Peyer's patch (tissue), 4 donors: ENCODE results near the gene CALD1. TPM values are rescaled to one million over a fixed set of nuclear protein-coding genes. Genes with fewer than 3 reads are reported as not detected.

Experiments used
- DNase-seq, 3 donors: peaks; one replicate each; pipeline ENCODE4 v3.0.0-alpha.2; 2017 to 2019
- H3K27ac ChIP-seq, 4 donors: fragments of 200-600 bp; sonication (generic); one replicate each; pipeline ENCODE4 v1.5.1; 2016 to 2019
- H3K27me3 ChIP-seq, 2 donors: fragments of 200-600 bp; sonication (generic); one replicate each; pipeline ENCODE4 v1.5.1; 2019
- H3K36me3 ChIP-seq, 3 donors: fragments of 200-600 bp; sonication (generic); one replicate each; pipeline ENCODE4 v1.5.1; 2016 to 2019
- H3K4me1 ChIP-seq, 4 donors: fragments of 200-600 bp; sonication (generic); one replicate each; pipeline ENCODE4 v1.5.1; 2016 to 2019
- H3K4me3 ChIP-seq, 4 donors: fragments of 200-600 bp; sonication (generic); 1 replicate in 3 of 4; 2 replicates in 1 of 4; pipeline ENCODE4 v1.5.1; 2016 to 2019; ENCODE audit warnings: mild to moderate bottlenecking in 1 of 4
- H3K9me3 ChIP-seq, 4 donors: fragments of 200-600 bp; sonication (generic); one replicate each; pipeline ENCODE4 v1.5.1; 2016 to 2019; ENCODE audit warnings: mild to moderate bottlenecking in 1 of 4
- POLR2A ChIP-seq, 2 donors: fragments of 450-650 bp; IDR thresholded peaks; one replicate each; pipeline ENCODE4 v1.5.1; 2017; ENCODE audit warnings: antibody characterized with exemption in 2 of 2, mild to moderate bottlenecking in 2 of 2, moderate library complexity in 2 of 2
- total RNA-seq, 4 donors: library from RNA; depleted of rRNA; stranded (reverse); fragments of >200 nt; gene quantifications; one replicate each; pipeline ENCODE4 v1.1.0, GENCODE V29; 2016
- TF ChIP-seq, protein P1 (sequence below), 6 experiments: fragments of 450-650 bp in 4 of 6; fragments of 200-600 bp in 2 of 6; sonication (generic) in 1 of 6; IDR thresholded peaks; one replicate each; pipeline ENCODE4 v1.5.1; 2017 to 2019; ENCODE audit warnings: antibody characterized with exemption in 6 of 6, mild to moderate bottlenecking in 3 of 6, moderate library complexity in 1 of 6

CALD1 gene
- total RNA-seq, 4 donors from 2014 or later, result 39.2 to 536 (median 83.1) TPM

DNA sequence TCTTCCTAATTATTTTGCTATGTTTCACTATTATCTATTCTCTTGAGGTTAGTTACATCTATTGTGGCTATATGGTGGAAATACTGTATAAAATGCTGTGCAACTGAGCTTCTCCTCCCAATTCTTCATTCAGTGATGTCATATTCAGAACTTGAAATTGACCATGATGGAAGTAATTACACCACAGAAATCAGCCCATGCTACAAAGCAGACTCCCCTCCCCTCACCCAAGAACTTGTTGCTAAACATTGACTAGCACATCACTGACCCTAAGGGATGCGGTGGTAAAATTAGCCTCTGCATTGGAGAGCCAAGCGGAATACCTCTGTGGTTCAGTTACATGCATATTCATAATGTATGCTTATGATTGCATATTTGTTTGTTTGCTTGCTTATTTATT, 8.8 kb downstream of the CALD1 start:
- Histone ChIP-seq H3K36me3 (no peaks in the 10 kb centered on the region), H3K4me3 (no peak overlapping the region), H3K27ac (peak overlapping the region in 2 of 4 donors; percentile 30 to 84), H3K27me3 (no peaks in the 10 kb centered on the region), H3K9me3 (no peaks in the 10 kb centered on the region), H3K4me1 (no peaks in the 10 kb centered on the region)
- no peak for DNase-seq
- no peak for TF ChIP-seq POLR2A (IDR thresholded peaks at IDR 0.05)
- TF ChIP-seq, protein P1, sequence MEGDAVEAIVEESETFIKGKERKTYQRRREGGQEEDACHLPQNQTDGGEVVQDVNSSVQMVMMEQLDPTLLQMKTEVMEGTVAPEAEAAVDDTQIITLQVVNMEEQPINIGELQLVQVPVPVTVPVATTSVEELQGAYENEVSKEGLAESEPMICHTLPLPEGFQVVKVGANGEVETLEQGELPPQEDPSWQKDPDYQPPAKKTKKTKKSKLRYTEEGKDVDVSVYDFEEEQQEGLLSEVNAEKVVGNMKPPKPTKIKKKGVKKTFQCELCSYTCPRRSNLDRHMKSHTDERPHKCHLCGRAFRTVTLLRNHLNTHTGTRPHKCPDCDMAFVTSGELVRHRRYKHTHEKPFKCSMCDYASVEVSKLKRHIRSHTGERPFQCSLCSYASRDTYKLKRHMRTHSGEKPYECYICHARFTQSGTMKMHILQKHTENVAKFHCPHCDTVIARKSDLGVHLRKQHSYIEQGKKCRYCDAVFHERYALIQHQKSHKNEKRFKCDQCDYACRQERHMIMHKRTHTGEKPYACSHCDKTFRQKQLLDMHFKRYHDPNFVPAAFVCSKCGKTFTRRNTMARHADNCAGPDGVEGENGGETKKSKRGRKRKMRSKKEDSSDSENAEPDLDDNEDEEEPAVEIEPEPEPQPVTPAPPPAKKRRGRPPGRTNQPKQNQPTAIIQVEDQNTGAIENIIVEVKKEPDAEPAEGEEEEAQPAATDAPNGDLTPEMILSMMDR (IDR thresholded peaks at IDR 0.05), result no peak

DNA sequence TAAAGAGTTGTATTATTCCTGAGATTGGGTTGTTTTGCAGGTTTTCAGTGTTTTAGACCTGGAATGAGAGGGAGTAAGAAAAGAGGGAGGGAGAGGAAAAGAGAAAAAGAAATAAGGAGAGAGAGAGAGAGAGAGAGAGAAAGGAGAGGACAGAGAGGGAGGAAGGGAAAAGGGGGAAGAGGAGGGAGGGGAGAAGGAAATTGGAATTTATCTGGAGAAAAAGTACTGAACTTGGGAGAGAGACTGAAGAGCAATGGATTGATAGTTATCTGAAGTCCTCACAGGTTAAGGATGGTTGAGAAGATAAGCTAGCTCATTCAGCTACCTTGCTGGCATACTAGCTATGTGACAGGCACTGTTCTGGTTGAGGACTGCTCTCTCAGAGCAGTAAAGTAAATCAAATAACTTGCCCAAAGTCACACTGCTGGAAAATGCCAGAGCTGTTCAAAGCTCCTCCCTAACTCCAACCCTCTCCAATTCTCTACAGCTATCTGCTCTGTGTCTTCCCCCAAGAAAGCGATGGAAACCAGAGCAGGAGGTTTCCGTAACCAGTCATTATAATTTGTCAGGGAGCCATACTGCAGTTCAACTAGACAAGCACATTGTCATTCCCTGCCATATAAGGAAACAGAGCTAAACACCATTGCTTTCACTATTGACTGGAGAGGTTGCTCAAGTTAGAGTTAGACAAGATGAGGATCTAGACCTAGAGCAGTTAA, 10.7 kb downstream of the CALD1 start:
- Histone ChIP-seq H3K4me3 (no peak overlapping the region), H3K4me1 (no peaks in the 10 kb centered on the region), H3K27me3 (no peaks in the 10 kb centered on the region), H3K9me3 (no peaks in the 10 kb centered on the region), H3K27ac (peak overlapping the region; percentile 3 to 84 (median 56)), H3K36me3 (no peaks in the 10 kb centered on the region)
- no peak for TF ChIP-seq POLR2A (IDR thresholded peaks at IDR 0.05)
- TF ChIP-seq, protein P1 (IDR thresholded peaks at IDR 0.05), result no peak
- no peak for DNase-seq

DNA sequence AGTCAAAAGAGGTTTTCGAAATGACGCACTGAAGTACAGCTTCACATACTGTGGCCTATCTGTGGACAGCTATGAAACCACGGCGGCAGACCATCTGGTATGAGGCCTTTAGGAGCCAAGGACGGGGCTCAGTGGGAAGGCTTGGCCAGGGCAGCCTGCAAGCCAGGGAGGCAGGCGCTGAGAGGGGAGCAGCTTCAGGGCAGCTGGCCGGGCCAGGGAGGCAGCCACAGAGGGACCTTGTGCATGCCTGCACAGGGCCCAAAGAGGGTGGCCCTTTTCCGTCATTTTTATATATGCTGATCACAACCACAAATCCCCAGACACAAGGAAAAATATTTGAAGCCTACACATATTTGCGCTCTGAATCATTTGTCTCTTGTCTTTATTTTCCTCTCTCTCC, 13.5 kb downstream of the CALD1 start:
- Histone ChIP-seq H3K4me1 (no peaks in the 10 kb centered on the region), H3K27ac (peak overlapping the region in 1 of 4 donors; percentile 59), H3K36me3 (no peaks in the 10 kb centered on the region), H3K9me3 (no peaks in the 10 kb centered on the region), H3K4me3 (no peak overlapping the region), H3K27me3 (no peaks in the 10 kb centered on the region)
- DNase-seq, result no peak
- no peak for TF ChIP-seq POLR2A (IDR thresholded peaks at IDR 0.05)
- TF ChIP-seq, protein P1 (IDR thresholded peaks at IDR 0.05), result no peak

DNA sequence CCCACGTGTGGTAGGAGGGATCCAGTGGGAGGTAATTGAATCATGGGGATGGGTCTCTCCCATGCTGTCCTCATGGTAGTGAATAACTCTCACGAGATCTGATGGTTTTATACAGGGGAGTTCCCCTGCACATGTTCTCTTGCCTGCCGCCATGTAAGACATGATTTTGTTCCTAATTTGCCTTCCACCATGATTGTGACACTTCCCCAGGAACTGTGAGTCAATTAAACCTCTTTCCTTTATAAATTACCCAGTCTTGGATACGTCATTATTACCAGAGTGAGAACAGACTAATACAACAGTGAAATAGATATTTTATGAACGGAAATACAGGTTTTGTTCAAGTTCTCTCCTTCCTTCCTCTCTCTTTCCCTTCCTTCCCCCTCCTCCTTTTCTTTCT, 15.8 kb downstream of the CALD1 start:
- H3K27me3 ChIP-seq, result no peaks in the 10 kb centered on the region
- no peak overlapping the region for H3K27ac ChIP-seq
- DNase-seq, result no peak
- H3K9me3 ChIP-seq, result no peaks in the 10 kb centered on the region
- H3K36me3 ChIP-seq, result no peaks in the 10 kb centered on the region
- no peak for TF ChIP-seq POLR2A (IDR thresholded peaks at IDR 0.05)
- TF ChIP-seq, protein P1 (IDR thresholded peaks at IDR 0.05), result no peak
- no peak overlapping the region for H3K4me3 ChIP-seq
- no peaks in the 10 kb centered on the region for H3K4me1 ChIP-seq

DNA sequence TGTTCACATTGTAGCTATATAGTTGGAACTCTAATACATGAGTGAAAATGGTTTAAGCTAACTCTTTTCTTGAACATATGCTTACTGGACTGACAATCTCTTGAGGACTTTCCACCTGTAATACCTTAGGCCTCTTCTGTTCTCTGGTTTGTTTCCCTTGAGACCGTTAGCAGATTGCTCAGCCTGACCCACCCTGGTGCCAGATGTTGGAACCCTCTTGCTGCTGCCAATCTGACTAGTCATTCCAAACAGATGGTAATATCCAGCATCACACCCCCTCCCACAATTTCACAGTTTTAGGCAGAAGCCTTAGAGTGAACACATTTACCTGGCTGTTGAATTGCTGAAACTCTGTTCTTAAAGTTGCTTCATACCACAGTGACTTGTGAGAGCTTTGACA, 18.7 kb downstream of the CALD1 start:
- Histone ChIP-seq H3K36me3 (no peaks in the 10 kb centered on the region), H3K27me3 (no peaks in the 10 kb centered on the region), H3K27ac (no peak overlapping the region), H3K4me1 (no peaks in the 10 kb centered on the region), H3K4me3 (no peak overlapping the region), H3K9me3 (no peaks in the 10 kb centered on the region)
- DNase-seq, result no peak
- TF ChIP-seq, protein P1 (IDR thresholded peaks at IDR 0.05), result no peak
- no peak for TF ChIP-seq POLR2A (IDR thresholded peaks at IDR 0.05)
